Measurements from ENCODE around the gene RHOD. TPM values are rescaled to one million over a fixed set of nuclear protein-coding genes. Genes with fewer than 3 reads are reported as not detected.
A peak's percentile ranks its signal among the peaks of the same experiment; 100 is the strongest.

The RHOD gene
- total RNA-seq, 2 experiments from 2014 or later, result not detected

DNA sequence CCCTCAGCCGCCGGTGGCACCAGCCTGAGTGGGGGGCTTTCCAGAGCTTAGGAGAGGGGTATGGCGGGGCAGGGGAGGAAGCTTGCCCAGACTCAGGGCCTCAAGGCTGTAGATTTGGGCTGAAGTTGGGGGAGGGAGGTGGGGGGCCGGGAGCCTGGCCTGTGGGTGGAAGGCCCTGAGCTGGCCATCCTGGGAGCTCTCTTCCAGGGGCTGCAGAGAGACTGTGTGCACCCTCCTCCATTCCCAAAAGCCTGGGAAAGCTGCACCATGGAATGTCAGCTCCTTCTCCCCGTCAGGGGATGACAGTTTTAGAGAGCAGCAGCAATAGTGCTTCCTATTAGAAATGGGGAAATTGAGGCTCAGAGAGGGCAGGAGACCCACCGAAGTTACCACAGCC, 32.7 kb upstream of the RHOD start:
- CTCF ChIA-PET, result no interaction called here
- Mint-ChIP-seq H3K27ac (no peak overlapping the region), H3K9me3 (ENCODE audit: insufficient read depth) (no peaks in the 10 kb centered on the region), H3K4me1 (ENCODE audit: low read depth) (peaks cover 30% of the 10 kb centered on the region), H3K27me3 (ENCODE audit: low read depth) (peaks cover 60% of the 10 kb centered on the region), H3K4me3 (no peak overlapping the region), H3K36me3 (ENCODE audit: low read depth) (no peaks in the 10 kb centered on the region)
- DNase-seq (no peak), ATAC-seq (no peak)
- POLR2A ChIA-PET, result no interaction called here

GRCh38 chr11:67024410-67024809, 32.2 kb upstream of the RHOD start:
- Mint-ChIP-seq H3K27ac (peak overlapping the region; percentile 39), H3K4me3 (peak overlapping the region; percentile 6), H3K27me3 (ENCODE audit: low read depth) (peaks cover 61% of the 10 kb centered on the region), H3K4me1 (ENCODE audit: low read depth) (peaks cover 30% of the 10 kb centered on the region), H3K36me3 (ENCODE audit: low read depth) (no peaks in the 10 kb centered on the region), H3K9me3 (ENCODE audit: insufficient read depth) (no peaks in the 10 kb centered on the region)
- peak; percentile 69 for DNase-seq
- ATAC-seq, result peak; percentile 41
- CTCF ChIA-PET, result no interaction called here
- POLR2A ChIA-PET, result no interaction called here

DNA sequence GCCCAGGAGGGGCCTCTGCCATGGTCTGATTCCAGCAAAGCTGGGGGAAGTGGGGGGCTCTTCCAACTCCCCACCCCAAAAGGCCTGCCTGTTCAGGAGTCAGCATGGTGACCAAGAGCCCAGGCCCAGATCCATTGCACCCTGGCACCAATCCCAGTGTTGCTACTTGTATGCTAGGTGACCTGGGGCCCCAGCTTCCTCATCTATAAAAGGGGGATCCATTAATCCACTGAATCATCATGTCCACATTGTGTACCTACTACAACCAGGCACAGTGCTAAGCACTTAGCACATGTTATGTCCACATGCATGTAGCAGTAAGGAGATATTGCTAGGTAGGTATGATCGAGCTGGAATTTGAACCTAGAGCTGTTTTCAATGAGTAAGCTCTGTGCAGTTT, 31.7 kb upstream of the RHOD start:
- no peaks in the 10 kb centered on the region for H3K9me3 Mint-ChIP-seq (ENCODE audit: insufficient read depth)
- peak; percentile 3 for ATAC-seq
- peaks cover 60% of the 10 kb centered on the region for H3K27me3 Mint-ChIP-seq (ENCODE audit: low read depth)
- no peak overlapping the region for H3K27ac Mint-ChIP-seq
- ChIA-PET CTCF (no interaction called here), POLR2A (no interaction called here)
- no peaks in the 10 kb centered on the region for H3K36me3 Mint-ChIP-seq (ENCODE audit: low read depth)
- no peak overlapping the region for H3K4me3 Mint-ChIP-seq
- DNase-seq, result no peak
- H3K4me1 Mint-ChIP-seq (ENCODE audit: low read depth), result peaks cover 30% of the 10 kb centered on the region

GRCh38 chr11:67025750-67026149, 30.9 kb upstream of the RHOD start:
- no peaks in the 10 kb centered on the region for H3K36me3 Mint-ChIP-seq (ENCODE audit: low read depth)
- ChIA-PET CTCF (interaction anchor here (0.6 kb wide), 1 partner anchor 604 kb away, joined by 3 read pairs; no protein-coding TSS in a partner anchor), POLR2A (interaction anchor here (0.6 kb wide), 1 partner anchor 180 kb away, joined by 8 read pairs; no protein-coding TSS in a partner anchor)
- peaks cover 56% of the 10 kb centered on the region for H3K27me3 Mint-ChIP-seq (ENCODE audit: low read depth)
- no peak overlapping the region for H3K4me3 Mint-ChIP-seq
- H3K27ac Mint-ChIP-seq, result no peak overlapping the region
- H3K4me1 Mint-ChIP-seq (ENCODE audit: low read depth), result peaks cover 30% of the 10 kb centered on the region
- H3K9me3 Mint-ChIP-seq (ENCODE audit: insufficient read depth), result no peaks in the 10 kb centered on the region
- no peak for ATAC-seq
- no peak for DNase-seq

DNA sequence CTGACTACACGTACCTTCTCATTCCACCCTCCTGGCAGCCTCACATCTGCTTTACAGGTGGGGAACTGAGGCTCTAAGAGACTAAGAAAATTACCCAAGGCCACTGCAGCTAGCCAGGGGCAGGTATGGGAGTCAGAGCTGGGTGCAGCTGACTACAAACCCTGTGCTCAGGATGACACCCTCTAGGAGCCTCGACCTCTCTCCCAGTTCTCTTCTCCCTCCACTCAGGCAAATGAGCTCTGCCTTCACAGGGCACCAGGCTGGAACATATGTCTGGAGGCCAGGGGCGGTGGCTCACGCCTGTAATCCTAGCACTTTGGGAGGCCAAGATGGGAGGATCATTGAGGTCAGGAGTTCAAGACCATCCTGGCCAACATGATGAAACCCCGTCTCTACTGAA, 29.7 kb upstream of the RHOD start:
- H3K9me3 Mint-ChIP-seq (ENCODE audit: insufficient read depth), result no peaks in the 10 kb centered on the region
- peaks cover 54% of the 10 kb centered on the region for H3K27me3 Mint-ChIP-seq (ENCODE audit: low read depth)
- H3K36me3 Mint-ChIP-seq (ENCODE audit: low read depth), result no peaks in the 10 kb centered on the region
- POLR2A ChIA-PET, result no interaction called here
- H3K27ac Mint-ChIP-seq, result no peak overlapping the region
- DNase-seq (no peak), ATAC-seq (no peak)
- H3K4me3 Mint-ChIP-seq, result no peak overlapping the region
- H3K4me1 Mint-ChIP-seq (ENCODE audit: low read depth), result peaks cover 30% of the 10 kb centered on the region
- CTCF ChIA-PET, result interaction anchor here (0.8 kb wide), 1 partner anchor 11 kb away, joined by 3 read pairs; no protein-coding TSS in a partner anchor

DNA sequence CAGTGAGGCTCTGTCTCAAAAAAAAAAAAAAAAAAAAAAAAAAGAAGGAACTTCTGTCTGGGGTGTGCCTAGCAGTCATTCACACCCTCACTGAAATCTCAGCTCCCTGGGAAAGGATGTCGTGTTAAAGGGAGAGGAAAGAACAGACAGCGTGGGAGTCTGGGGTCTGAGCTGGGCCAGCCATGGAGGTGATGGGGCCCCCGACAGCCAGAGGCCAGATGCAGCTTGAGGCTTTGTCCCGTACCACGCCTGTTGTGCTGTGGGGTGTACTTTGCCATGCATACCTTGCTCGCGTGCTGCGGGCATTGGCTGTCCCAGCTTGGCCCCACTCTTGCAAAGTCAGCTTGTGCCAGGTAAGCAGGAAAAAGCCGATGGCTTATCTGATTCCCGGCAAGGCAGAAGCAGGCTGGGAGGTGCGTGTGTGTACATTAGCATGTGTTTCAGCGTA, 29.1 kb upstream of the RHOD start:
- no peak overlapping the region for H3K4me3 Mint-ChIP-seq
- ChIA-PET POLR2A (no interaction called here), CTCF (interaction anchor here (0.8 kb wide), 1 partner anchor 12 kb away, joined by 3 read pairs; no protein-coding TSS in a partner anchor)
- ATAC-seq, result no peak
- H3K9me3 Mint-ChIP-seq (ENCODE audit: insufficient read depth), result no peaks in the 10 kb centered on the region
- no peak overlapping the region for H3K27ac Mint-ChIP-seq
- H3K4me1 Mint-ChIP-seq (ENCODE audit: low read depth), result peaks cover 25% of the 10 kb centered on the region
- H3K36me3 Mint-ChIP-seq (ENCODE audit: low read depth), result no peaks in the 10 kb centered on the region
- DNase-seq, result no peak
- peaks cover 50% of the 10 kb centered on the region for H3K27me3 Mint-ChIP-seq (ENCODE audit: low read depth)

GRCh38 chr11:67027943-67028542, 28.6 kb upstream of the RHOD start:
- no peak overlapping the region for H3K4me3 Mint-ChIP-seq
- DNase-seq, result no peak
- no peaks in the 10 kb centered on the region for H3K36me3 Mint-ChIP-seq (ENCODE audit: low read depth)
- peaks cover 47% of the 10 kb centered on the region for H3K27me3 Mint-ChIP-seq (ENCODE audit: low read depth)
- ATAC-seq, result no peak
- ChIA-PET CTCF (interaction anchor here (0.8 kb wide), 1 partner anchor 13 kb away, joined by 3 read pairs; no protein-coding TSS in a partner anchor), POLR2A (no interaction called here)
- peaks cover 22% of the 10 kb centered on the region for H3K4me1 Mint-ChIP-seq (ENCODE audit: low read depth)
- H3K27ac Mint-ChIP-seq, result no peak overlapping the region
- no peaks in the 10 kb centered on the region for H3K9me3 Mint-ChIP-seq (ENCODE audit: insufficient read depth)

DNA sequence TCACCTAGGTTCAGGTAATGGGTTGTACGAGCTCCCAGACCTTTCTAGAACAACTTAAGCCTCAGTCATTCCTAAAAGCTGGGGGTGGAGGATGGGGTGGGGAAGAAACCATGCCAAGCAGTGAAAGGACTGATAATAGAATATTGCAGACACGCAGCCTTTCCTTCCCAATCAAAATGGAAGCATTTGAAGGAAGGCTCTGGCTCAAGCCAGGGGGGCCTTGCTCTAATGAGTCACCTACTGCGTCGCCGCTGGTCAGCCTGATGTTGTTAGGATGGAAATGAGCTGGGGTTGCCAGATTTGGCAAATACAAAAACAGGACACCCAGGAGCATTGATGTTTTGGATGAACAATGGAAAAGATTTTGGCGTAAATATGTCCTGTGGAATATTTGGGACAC, 27.5 kb upstream of the RHOD start:
- no peak for ATAC-seq

GRCh38 chr11:67030976-67031375, 25.7 kb upstream of the RHOD start:
- ChIA-PET POLR2A (interaction anchor here (0.6 kb wide), 2 partner anchors 42 to 511 kb away, joined by 3 to 4 read pairs; no protein-coding TSS in a partner anchor), CTCF (interaction anchor here (1.4 kb wide), 1 partner anchor 23 kb away, joined by 4 read pairs; no protein-coding TSS in a partner anchor)
- Mint-ChIP-seq H3K27ac (no peak overlapping the region), H3K4me3 (no peak overlapping the region), H3K4me1 (ENCODE audit: low read depth) (no peaks in the 10 kb centered on the region), H3K36me3 (ENCODE audit: low read depth) (no peaks in the 10 kb centered on the region), H3K27me3 (ENCODE audit: low read depth) (peaks cover 28% of the 10 kb centered on the region), H3K9me3 (ENCODE audit: insufficient read depth) (no peaks in the 10 kb centered on the region)
- no peak for DNase-seq
- no peak for ATAC-seq

More for the DNA sequence above, 27.5 kb upstream of the RHOD start:
- Mint-ChIP-seq H3K4me3 (no peak overlapping the region), H3K9me3 (ENCODE audit: insufficient read depth) (no peaks in the 10 kb centered on the region), H3K27ac (no peak overlapping the region), H3K4me1 (ENCODE audit: low read depth) (peaks cover 15% of the 10 kb centered on the region), H3K27me3 (ENCODE audit: low read depth) (peaks cover 41% of the 10 kb centered on the region), H3K36me3 (ENCODE audit: low read depth) (no peaks in the 10 kb centered on the region)
- ChIA-PET POLR2A (no interaction called here), CTCF (no interaction called here)
- DNase-seq, result no peak

GRCh38 chr11:67031791-67032561, 24.7 kb upstream of the RHOD start:
- H3K36me3 Mint-ChIP-seq (ENCODE audit: low read depth), result no peaks in the 10 kb centered on the region
- H3K4me1 Mint-ChIP-seq (ENCODE audit: low read depth), result no peaks in the 10 kb centered on the region
- H3K4me3 Mint-ChIP-seq, result no peak overlapping the region
- ATAC-seq (no peak), DNase-seq (no peak)
- no peaks in the 10 kb centered on the region for H3K9me3 Mint-ChIP-seq (ENCODE audit: insufficient read depth)
- POLR2A ChIA-PET, result no interaction called here
- H3K27me3 Mint-ChIP-seq (ENCODE audit: low read depth), result peaks cover 22% of the 10 kb centered on the region
- CTCF ChIA-PET, result no interaction called here
- no peak overlapping the region for H3K27ac Mint-ChIP-seq

DNA sequence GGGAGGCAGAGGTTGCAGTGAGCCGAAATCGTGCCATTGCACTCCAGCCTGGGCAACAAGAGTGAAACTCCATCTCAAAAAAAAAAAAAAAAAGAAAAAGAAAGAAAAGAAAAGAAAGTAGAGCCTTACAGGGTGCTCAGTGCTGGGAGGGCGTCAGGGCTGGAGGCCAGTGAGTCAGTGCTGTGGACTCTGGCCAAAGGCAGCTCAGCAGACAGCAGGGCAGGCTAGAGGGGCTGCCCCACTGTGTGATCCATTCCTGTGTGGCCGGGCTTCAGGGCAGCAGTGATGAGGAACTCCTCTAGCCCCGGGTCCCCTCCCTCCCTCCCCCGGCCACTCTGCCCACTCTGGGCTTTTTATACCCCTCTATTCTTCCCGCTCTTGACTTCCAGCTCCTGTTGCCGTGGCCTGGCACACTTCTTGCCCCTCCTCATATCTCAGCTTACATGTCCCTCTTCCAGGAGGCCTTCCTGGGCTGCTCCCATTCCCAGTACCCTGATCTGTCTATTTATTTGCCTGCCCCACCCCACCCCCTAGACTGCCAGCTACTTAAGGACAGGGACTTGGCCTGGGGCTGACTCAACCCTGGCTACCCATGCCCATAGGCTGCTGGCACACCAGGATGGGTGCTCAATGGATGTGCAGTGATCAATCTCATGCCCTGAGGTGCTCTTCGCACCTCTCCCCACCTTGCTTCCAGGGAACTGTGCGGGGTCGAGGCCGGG, 23.7 kb upstream of the RHOD start:
- DNase-seq (no peak), ATAC-seq (no peak)
- no peaks in the 10 kb centered on the region for H3K36me3 Mint-ChIP-seq (ENCODE audit: low read depth)
- no peak overlapping the region for H3K27ac Mint-ChIP-seq
- no peak overlapping the region for H3K4me3 Mint-ChIP-seq
- H3K9me3 Mint-ChIP-seq (ENCODE audit: insufficient read depth), result no peaks in the 10 kb centered on the region
- peaks cover 20% of the 10 kb centered on the region for H3K27me3 Mint-ChIP-seq (ENCODE audit: low read depth)
- POLR2A ChIA-PET, result no interaction called here
- no peaks in the 10 kb centered on the region for H3K4me1 Mint-ChIP-seq (ENCODE audit: low read depth)
- CTCF ChIA-PET, result no interaction called here

- Mint-ChIP-seq H3K9me3 (ENCODE audit: insufficient read depth) (no peaks in the 10 kb centered on the region), H3K4me1 (ENCODE audit: low read depth) (no peaks in the 10 kb centered on the region), H3K27ac (no peak overlapping the region), H3K27me3 (ENCODE audit: low read depth) (peaks cover 17% of the 10 kb centered on the region), H3K4me3 (no peak overlapping the region), H3K36me3 (ENCODE audit: low read depth) (no peaks in the 10 kb centered on the region)
- ChIA-PET CTCF (no interaction called here), POLR2A (no interaction called here)
- DNase-seq, result no peak
- ATAC-seq, result no peak
Measured at GRCh38 chr11:67033661-67034166, 22.9 kb upstream of the RHOD start.

Measured in activated CD8-positive, alpha-beta T cell treated with anti-CD3 and anti-CD28 coated beads, Interleukin-2, amount 10 ng/mL, durations not matched to agents 7 days and 5 days (primary cell).